Parathyroid adenoma (tissue), 2 donors: ENCODE results near the gene SRI.

Source experiments
- H2AFZ ChIP-seq: fragments of 300-600 bp; sonication (generic); one replicate; pipeline ENCODE4 v1.7.0; 2017; ENCODE audit warnings: antibody characterized with exemption, mild to moderate bottlenecking
- H3K27ac ChIP-seq: fragments of 300-600 bp; sonication (generic); one replicate; pipeline ENCODE4 v1.7.0; 2017
- H3K27me3 ChIP-seq: fragments of 300-600 bp; sonication (generic); one replicate; pipeline ENCODE4 v1.7.0; 2017; ENCODE audit warnings: low read length; ENCODE audit not compliant: control insufficient read depth, insufficient read depth
- H3K36me3 ChIP-seq: fragments of 300-600 bp; sonication (generic); one replicate; pipeline ENCODE4 v1.7.0; 2017; ENCODE audit warnings: low read length; ENCODE audit not compliant: control insufficient read depth, insufficient read depth
- H3K4me1 ChIP-seq: fragments of 300-600 bp; sonication (generic); one replicate; pipeline ENCODE4 v1.7.0; 2017; ENCODE audit warnings: control low read depth
- H3K4me2 ChIP-seq: fragments of 300-600 bp; sonication (generic); one replicate; pipeline ENCODE4 v1.7.0; 2017; ENCODE audit warnings: low read length
- H3K4me3 ChIP-seq: fragments of 300-600 bp; sonication (generic); one replicate; pipeline ENCODE4 v1.7.0; 2017; ENCODE audit warnings: low read depth, low read length
- H3K79me2 ChIP-seq: fragments of 300-600 bp; sonication (generic); one replicate; pipeline ENCODE4 v1.7.0; 2017; ENCODE audit warnings: control low read depth
- H3K9ac ChIP-seq: fragments of 300-600 bp; sonication (generic); one replicate; pipeline ENCODE4 v1.7.0; 2017; ENCODE audit warnings: mild to moderate bottlenecking
- H3K9me3 ChIP-seq: fragments of 300-600 bp; sonication (generic); one replicate; pipeline ENCODE4 v1.7.0; 2017; ENCODE audit warnings: low read length; ENCODE audit not compliant: control insufficient read depth
- TF ChIP-seq, protein P1 (sequence below): fragments of 300-600 bp; sonication (generic); IDR thresholded peaks from one replicate; pipeline ENCODE4 v1.7.0; 2017; ENCODE audit warnings: antibody characterized with exemption, mild to moderate bottlenecking
- donor health status: primary hyperparathyroidism.

Gene SRI

DNA sequence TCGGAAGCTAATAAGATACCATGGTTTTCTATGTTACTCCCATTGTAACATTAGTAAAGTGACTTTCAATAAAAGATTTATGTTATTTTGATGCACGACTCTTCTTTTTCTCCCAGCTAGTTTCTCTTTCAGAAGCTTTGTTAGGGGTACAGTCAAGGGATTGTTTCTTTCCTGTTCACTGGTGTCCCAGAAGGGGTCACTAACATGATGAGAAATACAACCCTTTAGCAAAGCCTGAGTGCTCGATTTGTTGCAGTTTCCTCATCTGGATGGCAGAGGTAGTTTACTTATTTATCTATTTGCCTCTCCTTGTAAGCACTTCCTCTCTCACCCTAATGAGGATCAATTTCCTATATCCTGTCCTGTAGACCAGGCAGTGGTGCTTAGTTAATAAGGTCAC is 17.0 kb downstream of the SRI start:
- no peaks in the 10 kb centered on the region for H3K4me1 ChIP-seq
- no peak overlapping the region for H3K27ac ChIP-seq
- TF ChIP-seq, protein P1, sequence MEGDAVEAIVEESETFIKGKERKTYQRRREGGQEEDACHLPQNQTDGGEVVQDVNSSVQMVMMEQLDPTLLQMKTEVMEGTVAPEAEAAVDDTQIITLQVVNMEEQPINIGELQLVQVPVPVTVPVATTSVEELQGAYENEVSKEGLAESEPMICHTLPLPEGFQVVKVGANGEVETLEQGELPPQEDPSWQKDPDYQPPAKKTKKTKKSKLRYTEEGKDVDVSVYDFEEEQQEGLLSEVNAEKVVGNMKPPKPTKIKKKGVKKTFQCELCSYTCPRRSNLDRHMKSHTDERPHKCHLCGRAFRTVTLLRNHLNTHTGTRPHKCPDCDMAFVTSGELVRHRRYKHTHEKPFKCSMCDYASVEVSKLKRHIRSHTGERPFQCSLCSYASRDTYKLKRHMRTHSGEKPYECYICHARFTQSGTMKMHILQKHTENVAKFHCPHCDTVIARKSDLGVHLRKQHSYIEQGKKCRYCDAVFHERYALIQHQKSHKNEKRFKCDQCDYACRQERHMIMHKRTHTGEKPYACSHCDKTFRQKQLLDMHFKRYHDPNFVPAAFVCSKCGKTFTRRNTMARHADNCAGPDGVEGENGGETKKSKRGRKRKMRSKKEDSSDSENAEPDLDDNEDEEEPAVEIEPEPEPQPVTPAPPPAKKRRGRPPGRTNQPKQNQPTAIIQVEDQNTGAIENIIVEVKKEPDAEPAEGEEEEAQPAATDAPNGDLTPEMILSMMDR, result no peak
- H3K4me3 ChIP-seq, result no peak overlapping the region
- H3K27me3 ChIP-seq, result no peaks in the 10 kb centered on the region
- H3K79me2 ChIP-seq, result no peaks in the 10 kb centered on the region
- H3K9me3 ChIP-seq, result no peaks in the 10 kb centered on the region
- H3K9ac ChIP-seq, result no peak overlapping the region
- no peak overlapping the region for H2AFZ ChIP-seq
- H3K36me3 ChIP-seq, result no peaks in the 10 kb centered on the region
- no peak overlapping the region for H3K4me2 ChIP-seq

DNA sequence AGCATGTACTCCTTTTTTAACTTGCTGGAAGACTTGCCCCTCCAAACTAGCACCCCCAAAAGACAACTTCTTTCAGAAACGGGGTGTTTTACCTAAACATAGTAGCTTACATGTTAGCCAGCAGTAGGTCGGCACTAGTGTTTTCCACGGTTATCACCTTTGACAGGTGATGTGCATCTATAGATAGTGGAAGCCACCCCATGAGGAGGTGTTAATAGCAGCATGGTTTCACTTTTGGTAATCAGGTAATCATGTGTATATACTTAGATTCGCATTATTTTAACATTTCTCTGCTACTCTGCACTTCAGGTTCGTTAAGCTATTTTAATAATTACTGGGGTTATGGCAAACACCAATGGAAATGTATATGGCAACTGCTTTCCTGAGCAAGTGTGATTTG is 17.6 kb downstream of the SRI start:
- no peaks in the 10 kb centered on the region for H3K79me2 ChIP-seq
- H3K9me3 ChIP-seq, result no peaks in the 10 kb centered on the region
- TF ChIP-seq, protein P1, result no peak
- no peak overlapping the region for H2AFZ ChIP-seq
- no peak overlapping the region for H3K4me2 ChIP-seq
- H3K4me1 ChIP-seq, result no peaks in the 10 kb centered on the region
- H3K4me3 ChIP-seq, result no peak overlapping the region
- no peak overlapping the region for H3K9ac ChIP-seq
- no peak overlapping the region for H3K27ac ChIP-seq
- no peaks in the 10 kb centered on the region for H3K27me3 ChIP-seq
- no peaks in the 10 kb centered on the region for H3K36me3 ChIP-seq

- Histone ChIP-seq H3K79me2 (no peaks in the 10 kb centered on the region), H3K4me3 (no peak overlapping the region), H3K9ac (no peak overlapping the region), H3K9me3 (no peaks in the 10 kb centered on the region), H2AFZ (no peak overlapping the region), H3K4me2 (no peak overlapping the region), H3K4me1 (no peaks in the 10 kb centered on the region), H3K27me3 (no peaks in the 10 kb centered on the region), H3K36me3 (no peaks in the 10 kb centered on the region), H3K27ac (no peak overlapping the region)
- TF ChIP-seq, protein P1, result no peak
Measured at GRCh38 chr7:88201305-88201704, 18.5 kb downstream of the SRI start.

DNA sequence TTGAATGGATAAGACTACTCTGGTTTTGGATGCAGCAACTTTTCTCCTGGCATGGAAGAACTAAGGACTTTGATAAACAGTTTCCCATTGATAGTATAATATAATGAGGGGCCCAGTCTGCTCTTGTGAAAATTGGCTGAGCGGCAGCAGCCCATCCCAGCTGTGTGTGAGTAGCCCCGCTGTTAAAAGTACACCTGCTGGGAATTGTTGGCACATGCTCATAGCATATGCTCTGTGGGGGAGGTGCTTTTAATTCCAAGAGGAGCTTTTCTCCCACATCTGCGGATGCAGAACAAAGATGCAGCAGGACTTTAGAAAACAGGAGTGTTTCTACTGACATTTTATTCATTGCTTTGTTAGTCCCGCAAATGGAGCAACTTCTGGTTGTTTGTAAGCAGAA is 19.0 kb downstream of the SRI start:
- TF ChIP-seq, protein P1, result no peak
- Histone ChIP-seq H3K79me2 (no peaks in the 10 kb centered on the region), H3K27me3 (no peaks in the 10 kb centered on the region), H3K4me1 (no peaks in the 10 kb centered on the region), H3K9me3 (no peaks in the 10 kb centered on the region), H2AFZ (no peak overlapping the region), H3K4me2 (no peak overlapping the region), H3K4me3 (no peak overlapping the region), H3K27ac (no peak overlapping the region), H3K9ac (no peak overlapping the region), H3K36me3 (no peaks in the 10 kb centered on the region)

GRCh38 chr7:88200261-88200660 is 19.6 kb downstream of the SRI start:
- Histone ChIP-seq H3K9ac (no peak overlapping the region), H3K4me1 (no peaks in the 10 kb centered on the region), H3K9me3 (no peaks in the 10 kb centered on the region), H3K36me3 (no peaks in the 10 kb centered on the region), H3K4me3 (no peak overlapping the region), H3K79me2 (no peaks in the 10 kb centered on the region), H2AFZ (no peak overlapping the region), H3K27ac (no peak overlapping the region), H3K27me3 (no peaks in the 10 kb centered on the region), H3K4me2 (no peak overlapping the region)
- TF ChIP-seq, protein P1, result no peak
